HCT116 (cell line): Measurements from ENCODE around the gene CORT.

Experiments used
- CEBPB ChIP-seq: IDR thresholded peaks from 2 replicates; pipeline ENCODE4 v1.6.1; 2012; ENCODE audit warnings: low read depth
- CTCF ChIP-seq, 3 experiments: fragments of 200-600 bp in 1 of 3; sonication (generic) in 1 of 3; IDR thresholded peaks in 2 of 3; conservative IDR thresholded peaks in 1 of 3; 2 replicates each; pipeline ENCODE4 v1.5.1; 2012 to 2017; ENCODE audit warnings: low read depth in 2 of 3, low read length in 2 of 3, antibody characterized with exemption in 1 of 3, borderline replicate concordance in 1 of 3, control low read depth in 1 of 3, mild to moderate bottlenecking in 1 of 3, mixed read lengths in 1 of 3, mixed run types in 1 of 3, moderate library complexity in 1 of 3; ENCODE audit not compliant: insufficient read depth in 1 of 3
- EZH2 ChIP-seq: fragments of 200-600 bp; sonication (generic); IDR thresholded peaks from 2 replicates; pipeline ENCODE4 v1.6.1; 2017; ENCODE audit warnings: antibody characterized with exemption, mixed run types
- ZNF274 ChIP-seq: fragments of 200-500 bp; sonication (Bioruptor generic); IDR thresholded peaks from 2 replicates; pipeline ENCODE4 v1.6.1; 2014; ENCODE audit warnings: mild to moderate bottlenecking, low read depth, low read length, inconsistent platforms

- no peak for TF ChIP-seq CTCF (IDR thresholded peaks at IDR 0.05 in 2 of 3, conservative IDR thresholded peaks at IDR 0.05 in 1 of 3; ENCODE audit: borderline replicate concordance in 1 of 3, insufficient read depth in 1 of 3, low read depth in 2 of 3, low read length in 2 of 3)
- TF ChIP-seq CEBPB, result no peak
- TF ChIP-seq EZH2, result no peak
- no peak for TF ChIP-seq ZNF274
Observed at GRCh38 chr1:10457875-10458274, 8.0 kb downstream of the CORT start.
